Nephron (organoid): Measurements from ENCODE around the gene CGB3.
"Not testable (repeated sequence)": the region's sequence is repeated elsewhere in the genome, so short reads cannot be mapped to it uniquely, and the experiment has no call there.

ENCODE experiments used
- H3K27ac Mint-ChIP-seq, 3 experiments: 2 replicates each; pipeline ENCODE4 v1.8.0; 2020; ENCODE audit warnings: mixed read lengths in 3 of 3, mild to moderate bottlenecking in 2 of 3, moderate library complexity in 1 of 3
- H3K27me3 Mint-ChIP-seq: 2 replicates; pipeline ENCODE4 v1.8.0; 2021; ENCODE audit warnings: low read depth, mild to moderate bottlenecking, moderate library complexity, mixed read lengths
- H3K36me3 Mint-ChIP-seq: 2 replicates; pipeline ENCODE4 v1.8.0; 2020; ENCODE audit warnings: low read depth, mixed read lengths
- H3K4me1 Mint-ChIP-seq: 2 replicates; pipeline ENCODE4 v1.8.0; 2020; ENCODE audit warnings: mixed read lengths
- H3K4me3 Mint-ChIP-seq, 3 experiments: 2 replicates each; pipeline ENCODE4 v1.8.0; 2020; ENCODE audit warnings: mild to moderate bottlenecking in 3 of 3, mixed read lengths in 3 of 3, moderate library complexity in 2 of 3
- H3K9me3 Mint-ChIP-seq: 2 replicates; pipeline ENCODE4 v1.8.0; 2020; ENCODE audit warnings: mixed read lengths
- CTCF ChIP-seq, 3 experiments: fragments of 200-600 bp; sonication (generic); IDR thresholded peaks; one replicate each; pipeline ENCODE4 v1.5.0; 2021; ENCODE audit warnings: antibody characterized with exemption in 3 of 3; ENCODE audit not compliant: unreplicated experiment in 3 of 3

Gene CGB3

DNA sequence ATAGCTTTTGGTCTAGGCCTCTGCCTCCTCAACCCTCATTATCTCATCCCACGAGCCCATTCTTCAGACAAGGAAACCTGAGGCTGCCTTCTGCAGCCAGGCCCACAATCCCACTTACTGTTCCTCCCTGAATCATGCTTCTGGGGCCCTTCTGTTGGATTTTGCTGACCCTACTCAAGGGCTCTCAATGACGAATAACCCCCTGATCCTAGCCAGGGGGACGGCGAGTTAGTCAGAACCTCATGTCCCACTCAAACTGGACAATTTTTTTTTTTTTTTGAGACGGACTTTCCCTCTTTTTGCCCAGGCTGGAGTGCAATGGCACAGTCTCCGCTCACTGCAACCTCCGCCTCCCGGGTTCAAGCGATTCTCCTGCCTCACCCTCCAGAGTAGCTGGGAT lies 2.0 kb downstream of the CGB3 start:
- H3K27ac Mint-ChIP-seq = no peak overlapping the region
- H3K36me3 Mint-ChIP-seq = no peaks in the 10 kb centered on the region
- H3K9me3 Mint-ChIP-seq = no peaks in the 10 kb centered on the region
- peaks cover 7% of the 10 kb centered on the region for H3K4me1 Mint-ChIP-seq
- TF ChIP-seq CTCF (IDR thresholded peaks at IDR 0.05; ENCODE audit: unreplicated experiment in 3 of 3) = no peak
- H3K27me3 Mint-ChIP-seq = peaks cover 42% of the 10 kb centered on the region
- H3K4me3 Mint-ChIP-seq = no peak overlapping the region

DNA sequence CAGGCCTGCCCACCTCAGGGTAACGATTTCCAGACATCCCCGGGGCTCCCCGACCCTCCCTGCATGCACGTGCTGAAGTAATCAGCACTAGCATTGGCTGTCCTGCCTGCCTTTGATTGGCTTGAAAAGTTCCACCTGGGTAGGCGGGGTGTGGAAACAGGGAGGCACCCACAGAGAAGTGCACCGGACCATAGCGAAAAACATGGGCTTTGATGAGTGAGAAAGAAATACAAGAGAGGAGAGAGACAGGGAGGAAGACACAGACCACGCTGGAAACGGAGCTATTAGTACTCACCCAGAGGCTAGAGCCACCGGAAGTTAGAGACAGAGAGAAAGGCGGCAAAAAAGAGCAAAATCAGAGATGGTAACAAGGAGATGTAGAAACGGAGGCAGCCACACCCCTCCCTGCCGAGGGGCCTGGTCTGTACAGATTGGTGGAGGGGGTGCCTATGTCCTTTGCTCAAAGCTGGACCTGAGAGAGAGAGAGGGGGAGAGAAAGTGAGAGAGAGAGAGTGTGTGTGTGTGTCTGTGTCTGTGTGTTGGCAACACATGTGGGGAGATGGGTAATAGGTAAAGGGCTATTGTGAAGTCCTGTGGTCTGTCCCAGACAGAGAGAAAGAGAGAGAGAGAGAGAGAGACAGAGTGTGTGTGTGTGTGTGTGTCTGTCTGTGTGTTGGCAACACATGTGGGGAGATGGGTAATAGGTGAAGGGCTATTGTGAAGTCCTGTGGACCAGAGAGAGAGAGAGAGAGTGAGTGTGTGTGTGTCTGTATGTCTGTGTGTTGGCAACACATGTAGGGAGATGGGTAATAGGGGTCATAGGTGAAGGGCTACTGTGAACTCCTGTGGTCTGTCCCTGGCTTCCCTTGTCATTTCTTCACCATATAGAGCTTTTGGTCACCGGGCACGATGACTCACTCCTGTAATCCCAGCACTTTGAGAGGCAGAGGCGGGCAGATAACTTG lies 2.9 kb downstream of the CGB3 start:
- Mint-ChIP-seq H3K9me3 (no peaks in the 10 kb centered on the region), H3K4me3 (peak overlapping the region in 2 of 3 experiments; percentile 4 to 8), H3K4me1 (peaks cover 7% of the 10 kb centered on the region), H3K27ac (peak overlapping the region in 1 of 3 experiments; percentile 12), H3K27me3 (peaks cover 44% of the 10 kb centered on the region), H3K36me3 (no peaks in the 10 kb centered on the region)
- no peak for TF ChIP-seq CTCF (IDR thresholded peaks at IDR 0.05; ENCODE audit: unreplicated experiment in 3 of 3)

DNA sequence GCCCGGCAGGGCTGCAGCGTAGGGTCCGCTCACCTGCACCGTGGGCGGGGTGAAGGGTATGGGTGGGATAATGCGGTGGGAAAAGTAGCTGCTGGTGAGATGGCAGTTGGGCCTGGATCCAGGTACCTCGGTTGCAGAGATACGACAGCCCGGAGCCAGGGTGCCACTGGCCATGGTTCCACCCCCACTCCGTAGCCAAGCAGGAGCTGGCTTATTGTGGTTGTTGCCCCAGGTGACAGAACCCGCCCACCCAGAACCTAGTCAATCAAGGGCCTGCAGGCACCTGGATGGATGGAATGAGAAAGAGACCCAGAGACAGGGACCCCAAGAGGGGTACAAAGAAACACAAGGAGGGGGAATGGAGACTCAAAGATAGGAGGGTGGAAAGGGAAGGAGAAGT lies 3.8 kb downstream of the CGB3 start:
- Mint-ChIP-seq H3K27ac (no peak overlapping the region), H3K27me3 (peaks cover 44% of the 10 kb centered on the region), H3K4me1 (peaks cover 7% of the 10 kb centered on the region), H3K9me3 (no peaks in the 10 kb centered on the region), H3K36me3 (peaks cover 6% of the 10 kb centered on the region), H3K4me3 (no peak overlapping the region)
- no peak for TF ChIP-seq CTCF (IDR thresholded peaks at IDR 0.05; ENCODE audit: unreplicated experiment in 3 of 3)

DNA sequence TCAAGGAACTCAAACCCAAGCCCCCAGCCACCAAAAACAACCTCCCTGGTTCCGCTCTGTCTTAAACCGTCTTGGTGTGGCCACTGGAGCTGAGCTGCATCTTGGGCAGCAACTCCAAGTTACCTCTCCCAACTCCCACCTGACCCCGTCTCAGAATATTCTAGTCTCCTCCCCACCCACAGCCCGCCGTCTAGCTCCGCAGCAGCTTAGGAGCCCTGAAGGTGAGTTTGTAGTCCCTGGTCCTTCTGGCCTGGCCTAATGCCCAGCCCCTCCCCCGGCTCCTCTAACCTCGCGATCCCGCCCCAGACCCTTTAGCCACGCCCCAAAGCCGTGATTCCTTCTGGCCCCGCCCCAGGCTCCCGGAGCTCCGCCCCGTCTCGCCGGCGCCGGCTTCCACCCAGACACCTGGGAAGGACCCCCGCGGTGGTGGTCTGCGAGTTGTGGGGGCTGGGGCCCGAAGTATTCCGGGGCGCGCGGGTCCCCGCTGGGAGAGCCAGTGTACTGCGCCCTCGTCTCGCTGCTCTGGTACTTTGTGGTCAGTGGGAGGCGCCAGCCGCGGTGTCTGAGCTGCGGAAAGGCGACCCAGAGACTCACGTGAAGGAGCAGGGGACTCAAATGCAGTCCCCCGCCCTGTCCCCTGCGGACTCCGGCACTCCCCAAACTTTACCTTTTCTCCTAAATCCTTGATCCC lies 4.7 kb downstream of the CGB3 start:
- no peak for TF ChIP-seq CTCF (IDR thresholded peaks at IDR 0.05; ENCODE audit: unreplicated experiment in 3 of 3)
- Mint-ChIP-seq H3K36me3 (peaks cover 6% of the 10 kb centered on the region), H3K27me3 (peaks cover 44% of the 10 kb centered on the region), H3K4me1 (peaks cover 7% of the 10 kb centered on the region), H3K9me3 (no peaks in the 10 kb centered on the region), H3K27ac (no peak overlapping the region), H3K4me3 (peak overlapping the region; percentile 57 to 62 (median 60))

- H3K27ac Mint-ChIP-seq, H3K4me1 Mint-ChIP-seq, H3K9me3 Mint-ChIP-seq: not testable (repeated sequence)
- Mint-ChIP-seq H3K36me3 (peaks cover 11% of the 10 kb centered on the region), H3K27me3 (peaks cover 44% of the 10 kb centered on the region), H3K4me3 (peak overlapping the region; percentile 57 to 62 (median 60))
These were observed 5.5 kb downstream of the CGB3 start for GRCh38 chr19:49018388-49019241.
